Uterus (tissue), 4 donors: ENCODE results near the gene PIGR. TPM values are rescaled to one million over a fixed set of nuclear protein-coding genes. Genes with fewer than 3 reads are reported as not detected.

Experiments
- DNase-seq, 2 donors: peaks; one replicate each; pipeline ENCODE4 v3.0.0-alpha.2; 2019 to 2020
- H3K27ac ChIP-seq, 2 donors: fragments of 200-600 bp; sonication (generic); 1 replicate in 1 of 2; 2 replicates in 1 of 2; pipeline ENCODE4 v1.5.1; 2016 to 2018
- H3K27me3 ChIP-seq, 2 donors: fragments of 200-600 bp; sonication (generic); one replicate each; pipeline ENCODE4 v1.5.1; 2018 to 2019; ENCODE audit warnings: control low read depth in 1 of 2
- H3K36me3 ChIP-seq, 2 donors: fragments of 200-600 bp; sonication (generic); one replicate each; pipeline ENCODE4 v1.5.1; 2019; ENCODE audit warnings: control low read depth in 1 of 2
- H3K4me1 ChIP-seq, 2 donors: fragments of 200-600 bp; sonication (generic); one replicate each; pipeline ENCODE4 v1.5.1; 2018 to 2019; ENCODE audit warnings: control low read depth in 1 of 2
- H3K4me3 ChIP-seq, 2 donors: fragments of 200-600 bp; sonication (generic); 1 replicate in 1 of 2; 2 replicates in 1 of 2; pipeline ENCODE4 v1.5.1; 2018 to 2019; ENCODE audit warnings: mild to moderate bottlenecking in 1 of 2
- H3K9me3 ChIP-seq, 2 donors: fragments of 200-600 bp; sonication (generic); one replicate each; pipeline ENCODE4 v1.5.1; 2019; ENCODE audit warnings: control low read depth in 1 of 2
- POLR2A ChIP-seq, 2 donors: fragments of 450-650 bp; IDR thresholded peaks; one replicate each; pipeline ENCODE4 v1.6.1; 2016; ENCODE audit warnings: antibody characterized with exemption in 2 of 2, mild to moderate bottlenecking in 1 of 2, moderate library complexity in 1 of 2
- intact Hi-C: fragments of 100-400 bp; cut with DNase I; formaldehyde crosslinking; loops from one replicate; pipeline ENCODE4 v1.15.1; 2023; ENCODE audit warnings: low total_unique reads
- total RNA-seq, 4 donors: library from RNA; depleted of rRNA in 3 of 4; stranded (reverse); fragments of >200 nt in 3 of 4; gene quantifications; one replicate each; pipeline versions ENCODE4 v1.1.0 to v1.2.4, GENCODE V29; 2014 to 2023
- TF ChIP-seq, protein P1 (sequence below), 4 experiments: fragments of 200-600 bp in 2 of 4; fragments of 450-650 bp in 2 of 4; sonication (generic) in 2 of 4; IDR thresholded peaks; one replicate each; pipeline ENCODE4 v1.5.1; 2016 to 2019; ENCODE audit warnings: antibody characterized with exemption in 4 of 4, mild to moderate bottlenecking in 2 of 4, moderate library complexity in 1 of 4
- donor health status: DM: yes; HTN: yes; CAD: no.

Gene PIGR
- total RNA-seq, 4 donors from 2014 or later: 0.69 to 7.1 (median 3.1) TPM

DNA sequence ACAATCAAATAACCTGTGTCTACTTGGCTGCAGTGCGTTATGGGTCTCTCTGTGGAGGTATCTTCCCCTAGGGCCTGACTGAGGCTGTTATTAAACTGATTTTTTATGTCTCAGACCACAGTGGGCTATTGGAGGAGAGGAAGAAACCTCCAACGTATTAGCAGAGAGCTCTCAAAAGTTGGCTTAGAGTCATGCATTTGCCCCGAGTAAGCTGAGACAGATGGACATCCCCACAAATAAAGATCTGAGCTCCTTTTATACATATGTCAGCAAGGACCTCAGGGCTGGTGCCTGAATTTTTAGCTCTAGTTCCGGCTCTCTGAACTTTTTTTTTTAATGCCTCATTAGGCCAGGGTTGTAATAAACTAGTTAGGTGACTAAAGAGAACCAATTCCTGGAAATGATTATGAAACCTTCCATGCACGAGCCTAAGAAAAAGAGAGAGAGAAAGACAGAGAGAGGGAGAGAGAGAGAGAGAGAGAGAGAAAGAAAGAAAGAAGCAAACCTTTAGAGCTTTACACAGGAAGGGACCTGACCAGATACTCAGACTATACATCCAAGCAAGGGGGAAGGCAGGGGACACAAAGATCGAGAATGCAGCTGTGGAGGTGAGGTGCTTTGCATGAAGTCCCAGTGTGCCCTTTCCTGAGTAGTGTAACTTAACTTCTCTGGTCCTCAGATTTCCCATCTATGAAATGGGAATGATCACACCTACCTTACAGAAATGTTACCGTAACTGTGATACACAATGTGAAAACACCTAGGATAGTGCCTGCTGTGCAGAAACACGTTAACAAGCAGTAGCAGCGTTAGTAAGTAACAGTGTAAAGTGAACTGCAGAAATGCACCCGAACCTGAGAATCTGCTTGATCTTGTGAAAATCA, 8.4 kb upstream of the PIGR start:
- no peaks in the 10 kb centered on the region for H3K9me3 ChIP-seq
- no peak overlapping the region for H3K4me3 ChIP-seq
- H3K27ac ChIP-seq: no peak overlapping the region
- H3K27me3 ChIP-seq: no peaks in the 10 kb centered on the region
- intact Hi-C loops: no loop called here
- no peaks in the 10 kb centered on the region for H3K36me3 ChIP-seq
- TF ChIP-seq, protein P1, sequence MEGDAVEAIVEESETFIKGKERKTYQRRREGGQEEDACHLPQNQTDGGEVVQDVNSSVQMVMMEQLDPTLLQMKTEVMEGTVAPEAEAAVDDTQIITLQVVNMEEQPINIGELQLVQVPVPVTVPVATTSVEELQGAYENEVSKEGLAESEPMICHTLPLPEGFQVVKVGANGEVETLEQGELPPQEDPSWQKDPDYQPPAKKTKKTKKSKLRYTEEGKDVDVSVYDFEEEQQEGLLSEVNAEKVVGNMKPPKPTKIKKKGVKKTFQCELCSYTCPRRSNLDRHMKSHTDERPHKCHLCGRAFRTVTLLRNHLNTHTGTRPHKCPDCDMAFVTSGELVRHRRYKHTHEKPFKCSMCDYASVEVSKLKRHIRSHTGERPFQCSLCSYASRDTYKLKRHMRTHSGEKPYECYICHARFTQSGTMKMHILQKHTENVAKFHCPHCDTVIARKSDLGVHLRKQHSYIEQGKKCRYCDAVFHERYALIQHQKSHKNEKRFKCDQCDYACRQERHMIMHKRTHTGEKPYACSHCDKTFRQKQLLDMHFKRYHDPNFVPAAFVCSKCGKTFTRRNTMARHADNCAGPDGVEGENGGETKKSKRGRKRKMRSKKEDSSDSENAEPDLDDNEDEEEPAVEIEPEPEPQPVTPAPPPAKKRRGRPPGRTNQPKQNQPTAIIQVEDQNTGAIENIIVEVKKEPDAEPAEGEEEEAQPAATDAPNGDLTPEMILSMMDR (IDR thresholded peaks at IDR 0.05): no peak
- no peak for TF ChIP-seq POLR2A (IDR thresholded peaks at IDR 0.05)
- no peaks in the 10 kb centered on the region for H3K4me1 ChIP-seq
- no peak for DNase-seq

DNA sequence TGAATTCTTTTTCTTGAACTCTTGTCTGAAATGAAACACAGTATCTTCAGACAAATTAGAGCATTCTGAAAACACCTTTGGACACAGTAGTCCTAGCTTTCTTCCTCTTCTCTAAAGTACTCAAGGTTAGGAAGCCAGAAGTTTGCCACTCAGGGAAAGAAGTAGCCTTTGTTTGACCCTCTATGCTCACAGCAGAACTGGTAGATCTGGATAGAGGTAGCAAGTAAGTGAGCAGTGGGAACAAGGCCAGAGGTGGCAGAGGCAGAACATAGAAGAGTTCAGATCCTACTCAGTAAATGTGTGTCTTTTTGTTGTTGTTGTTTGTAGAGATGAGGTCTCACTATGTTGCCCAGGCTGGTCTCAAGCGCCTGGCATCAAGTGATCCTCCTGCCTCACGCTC, 7.4 kb upstream of the PIGR start:
- TF ChIP-seq, protein P1 (IDR thresholded peaks at IDR 0.05): no peak
- TF ChIP-seq POLR2A (IDR thresholded peaks at IDR 0.05): no peak
- intact Hi-C loops: no loop called here
- no peaks in the 10 kb centered on the region for H3K9me3 ChIP-seq
- no peaks in the 10 kb centered on the region for H3K27me3 ChIP-seq
- no peaks in the 10 kb centered on the region for H3K4me1 ChIP-seq
- H3K27ac ChIP-seq: no peak overlapping the region
- H3K36me3 ChIP-seq: no peaks in the 10 kb centered on the region
- H3K4me3 ChIP-seq: no peak overlapping the region
- no peak for DNase-seq

DNA sequence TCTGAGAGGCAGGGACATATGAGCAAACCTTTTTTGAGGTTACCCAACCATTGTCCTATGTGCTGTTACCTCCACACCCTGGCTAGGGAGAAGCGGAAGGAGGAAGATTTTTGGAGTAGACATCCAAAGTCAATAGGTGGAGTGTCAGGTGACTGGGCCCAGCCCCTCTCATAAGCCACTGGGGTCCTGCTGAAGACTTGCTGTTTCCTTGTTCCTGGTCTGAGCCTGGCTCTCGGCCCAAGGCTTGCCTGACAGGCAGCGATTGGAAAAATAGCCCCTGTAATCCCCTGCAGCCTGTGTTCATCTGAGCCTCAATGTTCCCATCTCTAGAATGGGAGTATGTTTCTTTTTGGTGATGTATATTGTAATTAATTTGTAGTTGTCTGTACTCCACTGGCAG, 6.9 kb upstream of the PIGR start:
- Histone ChIP-seq H3K4me1 (no peaks in the 10 kb centered on the region), H3K27me3 (no peaks in the 10 kb centered on the region), H3K27ac (no peak overlapping the region), H3K36me3 (no peaks in the 10 kb centered on the region), H3K4me3 (no peak overlapping the region), H3K9me3 (no peaks in the 10 kb centered on the region)
- intact Hi-C loops: no loop called here
- DNase-seq: no peak
- no peak for TF ChIP-seq POLR2A (IDR thresholded peaks at IDR 0.05)
- TF ChIP-seq, protein P1 (IDR thresholded peaks at IDR 0.05): no peak

DNA sequence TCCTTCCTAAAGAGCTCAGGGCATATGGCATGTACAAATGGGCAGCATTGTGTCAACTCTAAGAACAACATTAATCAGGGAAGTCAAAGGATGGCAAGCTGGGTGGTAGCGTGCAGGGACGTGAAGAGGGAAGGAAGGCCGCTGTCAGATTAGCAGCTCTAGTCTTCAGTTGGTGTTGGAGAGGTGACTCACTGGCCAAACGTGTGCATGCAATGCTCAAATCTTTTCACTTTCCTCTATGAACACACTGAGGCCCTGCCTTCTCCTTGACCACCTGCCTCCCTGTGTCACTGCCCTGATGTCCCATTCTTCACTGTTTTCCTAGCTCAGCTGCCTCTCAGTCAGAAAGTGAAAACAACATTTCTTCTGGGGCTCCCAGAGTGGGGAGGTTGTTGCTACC, 5.9 kb upstream of the PIGR start:
- TF ChIP-seq, protein P1 (IDR thresholded peaks at IDR 0.05): no peak
- no peak for TF ChIP-seq POLR2A (IDR thresholded peaks at IDR 0.05)
- Histone ChIP-seq H3K27ac (no peak overlapping the region), H3K4me1 (no peaks in the 10 kb centered on the region), H3K4me3 (no peak overlapping the region), H3K36me3 (no peaks in the 10 kb centered on the region), H3K27me3 (no peaks in the 10 kb centered on the region), H3K9me3 (no peaks in the 10 kb centered on the region)
- intact Hi-C loops: no loop called here
- no peak for DNase-seq

DNA sequence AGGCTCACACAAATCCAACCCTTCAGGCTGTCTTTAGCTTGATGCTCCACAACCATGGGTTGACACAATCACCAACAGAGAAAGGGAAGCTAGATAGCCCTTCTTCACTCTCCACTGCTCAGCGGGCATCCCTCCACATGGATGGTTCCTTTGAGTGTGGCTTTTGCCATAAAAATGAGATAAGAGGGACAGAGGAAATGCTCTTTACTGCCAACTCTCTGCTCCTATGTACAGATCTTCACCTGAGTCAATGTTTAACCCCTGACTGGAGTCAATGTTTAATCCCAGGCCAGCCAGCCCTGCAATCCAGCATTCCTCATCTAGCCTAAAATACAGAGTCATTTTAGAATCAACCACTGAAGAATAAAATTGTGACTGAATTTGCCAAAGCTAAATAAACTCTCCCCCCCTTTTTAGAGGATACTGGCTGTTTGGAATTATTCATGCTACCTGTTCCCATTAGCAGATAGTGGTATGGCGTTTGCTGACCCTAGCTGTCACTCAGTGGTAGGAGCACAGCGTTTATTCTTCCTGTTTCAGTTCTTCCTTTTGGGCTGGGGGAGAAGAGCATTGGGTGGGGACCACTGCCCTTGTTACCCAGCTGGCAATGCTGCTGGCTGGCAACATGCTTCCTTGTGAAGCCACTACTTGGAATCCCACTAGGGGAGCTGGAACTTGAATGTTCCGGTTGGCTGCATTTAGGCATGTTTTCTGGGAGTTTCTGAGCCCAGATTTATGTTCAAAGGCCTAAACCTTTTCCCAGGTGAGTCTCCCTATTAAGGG, 5.2 kb upstream of the PIGR start:
- DNase-seq: no peak
- H3K4me3 ChIP-seq: no peak overlapping the region
- no peaks in the 10 kb centered on the region for H3K27me3 ChIP-seq
- H3K4me1 ChIP-seq: no peaks in the 10 kb centered on the region
- no peaks in the 10 kb centered on the region for H3K9me3 ChIP-seq
- TF ChIP-seq, protein P1 (IDR thresholded peaks at IDR 0.05): no peak
- TF ChIP-seq POLR2A (IDR thresholded peaks at IDR 0.05): no peak
- H3K27ac ChIP-seq: no peak overlapping the region
- intact Hi-C loops: no loop called here
- H3K36me3 ChIP-seq: no peaks in the 10 kb centered on the region
